ENCODE measurements around the gene METTL25.

The METTL25 gene

GRCh38 chr12:82468563-82468962, 110.2 kb downstream of the METTL25 start:
- DNase-seq = no peak

- no peak for DNase-seq
Measured at GRCh38 chr12:82470906-82471512, 112.7 kb downstream of the METTL25 start.

GRCh38 chr12:82473111-82473754, 114.9 kb downstream of the METTL25 start:
- no peak for DNase-seq

GRCh38 chr12:82474181-82474797, 116.0 kb downstream of the METTL25 start:
- DNase-seq = no peak

GRCh38 chr12:82474798-82475184, 116.5 kb downstream of the METTL25 start:
- no peak for DNase-seq

- no peak for DNase-seq
Measured at GRCh38 chr12:82475211-82475610, 116.9 kb downstream of the METTL25 start.

- DNase-seq = no peak
Measured at GRCh38 chr12:82476511-82476910, 118.2 kb downstream of the METTL25 start.

GRCh38 chr12:82479511-82479910, 121.2 kb downstream of the METTL25 start:
- no peak for DNase-seq

GRCh38 chr12:82480606-82481005, 122.3 kb downstream of the METTL25 start:
- DNase-seq = no peak

GRCh38 chr12:82481954-82482353, 123.6 kb downstream of the METTL25 start:
- DNase-seq = no peak

- DNase-seq = no peak
Measured at GRCh38 chr12:82486524-82487235, 128.4 kb downstream of the METTL25 start.

GRCh38 chr12:82504409-82504808, 146.1 kb downstream of the METTL25 start:
- DNase-seq = peak; percentile 6

- no peak for DNase-seq
Measured at GRCh38 chr12:82505150-82505549, 146.8 kb downstream of the METTL25 start.

GRCh38 chr12:82507686-82508085, 149.4 kb downstream of the METTL25 start:
- DNase-seq = no peak

- no peak for DNase-seq
Measured at GRCh38 chr12:82510386-82510785, 152.1 kb downstream of the METTL25 start.

GRCh38 chr12:82514880-82515279, 156.6 kb downstream of the METTL25 start:
- DNase-seq = no peak

GRCh38 chr12:82515652-82516051, 157.3 kb downstream of the METTL25 start:
- DNase-seq = no peak

GRCh38 chr12:82517027-82517426, 158.7 kb downstream of the METTL25 start:
- DNase-seq = no peak

- no peak for DNase-seq
Measured at GRCh38 chr12:82517808-82518207, 159.5 kb downstream of the METTL25 start.

- DNase-seq = no peak
Measured at GRCh38 chr12:82519510-82519909, 161.2 kb downstream of the METTL25 start.

GRCh38 chr12:82522285-82522684, 164.0 kb downstream of the METTL25 start:
- DNase-seq = no peak

- DNase-seq = no peak
Measured at GRCh38 chr12:82522762-82523161, 164.4 kb downstream of the METTL25 start.

- peak; percentile 28 for DNase-seq
Measured at GRCh38 chr12:82523996-82524395, 165.7 kb downstream of the METTL25 start.

Measured in right kidney (tissue), 1 donor.